Measurements from ENCODE around the gene TMEM220. TPM values are rescaled to one million over a fixed set of nuclear protein-coding genes. Genes with fewer than 3 reads are reported as not detected.

The TMEM220 gene
- total and polyA plus RNA-seq, 10 of the 15 experiments (the other 5 are each of a cell fraction or from before 2014, with no cell fraction given): 0.02 to 0.30 (median 0.06) TPM; not detected in 1

DNA sequence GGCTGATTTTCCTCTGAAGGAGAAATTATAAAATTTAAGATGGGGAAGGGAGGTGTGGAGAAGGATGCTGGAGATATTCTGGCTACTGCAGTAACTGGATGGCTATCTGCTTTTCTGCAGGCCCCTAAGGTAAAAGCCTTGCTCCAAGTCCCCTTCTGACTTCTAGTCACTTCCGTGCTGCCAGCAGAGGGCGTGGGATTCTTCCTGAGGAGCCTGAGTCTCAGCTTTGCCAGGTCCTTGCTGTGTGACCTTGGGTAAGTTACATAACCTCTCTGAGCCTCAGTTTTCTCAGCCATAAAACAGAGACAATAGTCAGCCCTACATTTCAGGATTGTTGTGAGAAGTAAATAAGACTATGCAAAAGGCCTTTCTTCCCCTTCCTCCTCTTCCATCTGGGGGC is 24.3 kb upstream of the TMEM220 start:
- no peak overlapping the region for H3K4me3 ChIP-seq
- no peaks in the 10 kb centered on the region for H3K4me1 ChIP-seq (ENCODE audit: control insufficient read depth, insufficient read depth, low read length)
- H3K27me3 ChIP-seq (replicated peaks in 1 of 2; ENCODE audit: control insufficient read depth in 2 of 2, insufficient read depth in 2 of 2, low read length in 1 of 2): no peaks in the 10 kb centered on the region
- ChIA-PET SMC1A (ENCODE audit: uncharacterized antibody, unreplicated experiment) (no interaction called here), CTCF (interaction anchor here (1.0 to 1.1 kb wide), 2 partner anchors 9 to 85 kb away, joined by 3 read pairs; no protein-coding TSS in a partner anchor), RAD21 (ENCODE audit: unreplicated experiment) (no interaction called here), POLR2A (no interaction called here)
- H3K9me3 ChIP-seq (replicated peaks; ENCODE audit: control insufficient read depth, insufficient read depth, low read length): no peaks in the 10 kb centered on the region
- H2AFZ ChIP-seq (ENCODE audit: control insufficient read depth, low read depth, low read length): no peak overlapping the region
- ATAC-seq: peak; percentile 48; the same call in 2 of the 3 replicates
- BruUV-seq (replicated peaks): no TSS peak
- H3K36me3 ChIP-seq (ENCODE audit: control insufficient read depth in 2 of 2, insufficient read depth in 2 of 2, low read length in 1 of 2): no peaks in the 10 kb centered on the region
- H3K4me2 ChIP-seq (ENCODE audit: control insufficient read depth, insufficient read depth): no peak overlapping the region
- in situ Hi-C loops (cut with MboI): no loop called here
- H3K9ac ChIP-seq (ENCODE audit: control insufficient read depth, insufficient read depth, low read length): no peak overlapping the region
- FAIRE-seq: no peak
- H3K79me2 ChIP-seq (ENCODE audit: control insufficient read depth, insufficient read depth, low read length): no peaks in the 10 kb centered on the region
- DNase-seq (ENCODE audit: low read depth, low spot score): no peak
- intact Hi-C loops (cut with micrococcal nuclease; ENCODE audit: unreplicated experiment): loop anchor here (5.0 kb wide), 1 partner anchor 93 kb away; no protein-coding TSS in a partner anchor
- H3K27ac ChIP-seq (ENCODE audit: control insufficient read depth, insufficient read depth): no peak overlapping the region
- 0% methylated on average over 2 of the region's 2 CpGs for WGBS (ENCODE audit: insufficient coverage, insufficient replicate concordance, low lambda C conversion rate, missing lambda C conversion rate)
- no peaks in the 10 kb centered on the region for H4K20me1 ChIP-seq (ENCODE audit: control insufficient read depth, insufficient read depth)
- TF ChIP-seq ZNF274 (IDR thresholded peaks at IDR 0.05; ENCODE audit: insufficient read depth, insufficient read length): no peak
- TF ChIP-seq DPF2 (IDR thresholded peaks at IDR 0.05): no peak
- no peak for TF ChIP-seq EP300 (IDR thresholded peaks at IDR 0.05; ENCODE audit: borderline replicate concordance in 1 of 2, control insufficient read depth in 1 of 2, low read depth in 2 of 2, low read length in 2 of 2)
- TF ChIP-seq SP1 (IDR thresholded peaks at IDR 0.05; ENCODE audit: low read depth, low read length): no peak
- peak; percentile 21; the same call in 1 of the 2 replicates for TF ChIP-seq SMC3 (IDR thresholded peaks at IDR 0.05; ENCODE audit: borderline replicate concordance, low read length)
- no peak for TF ChIP-seq STAT3 (IDR thresholded peaks at IDR 0.05; ENCODE audit: low read depth, low read length)
- no peak for TF ChIP-seq RCOR1 (conservative IDR thresholded peaks at IDR 0.05; ENCODE audit: low read depth, low read length)
- TF ChIP-seq, protein P1, sequence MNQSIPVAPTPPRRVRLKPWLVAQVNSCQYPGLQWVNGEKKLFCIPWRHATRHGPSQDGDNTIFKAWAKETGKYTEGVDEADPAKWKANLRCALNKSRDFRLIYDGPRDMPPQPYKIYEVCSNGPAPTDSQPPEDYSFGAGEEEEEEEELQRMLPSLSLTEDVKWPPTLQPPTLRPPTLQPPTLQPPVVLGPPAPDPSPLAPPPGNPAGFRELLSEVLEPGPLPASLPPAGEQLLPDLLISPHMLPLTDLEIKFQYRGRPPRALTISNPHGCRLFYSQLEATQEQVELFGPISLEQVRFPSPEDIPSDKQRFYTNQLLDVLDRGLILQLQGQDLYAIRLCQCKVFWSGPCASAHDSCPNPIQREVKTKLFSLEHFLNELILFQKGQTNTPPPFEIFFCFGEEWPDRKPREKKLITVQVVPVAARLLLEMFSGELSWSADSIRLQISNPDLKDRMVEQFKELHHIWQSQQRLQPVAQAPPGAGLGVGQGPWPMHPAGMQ (IDR thresholded peaks at IDR 0.05; ENCODE audit: borderline replicate concordance): no peak
- no peak for TF ChIP-seq ESRRA (IDR thresholded peaks at IDR 0.05; ENCODE audit: low read length)
- TF ChIP-seq SREBF1 (IDR thresholded peaks at IDR 0.05; ENCODE audit: low read length): no peak
- no peak for TF ChIP-seq NFYA (IDR thresholded peaks at IDR 0.05; ENCODE audit: borderline replicate concordance, low read depth, low read length)
- TF ChIP-seq IKZF2 (IDR thresholded peaks at IDR 0.05): no peak
- TF ChIP-seq EED (IDR thresholded peaks at IDR 0.05; ENCODE audit: low read depth): no peak
- TF ChIP-seq CBX5 (IDR thresholded peaks at IDR 0.05; ENCODE audit: low read depth): no peak
- TF ChIP-seq, protein P2, sequence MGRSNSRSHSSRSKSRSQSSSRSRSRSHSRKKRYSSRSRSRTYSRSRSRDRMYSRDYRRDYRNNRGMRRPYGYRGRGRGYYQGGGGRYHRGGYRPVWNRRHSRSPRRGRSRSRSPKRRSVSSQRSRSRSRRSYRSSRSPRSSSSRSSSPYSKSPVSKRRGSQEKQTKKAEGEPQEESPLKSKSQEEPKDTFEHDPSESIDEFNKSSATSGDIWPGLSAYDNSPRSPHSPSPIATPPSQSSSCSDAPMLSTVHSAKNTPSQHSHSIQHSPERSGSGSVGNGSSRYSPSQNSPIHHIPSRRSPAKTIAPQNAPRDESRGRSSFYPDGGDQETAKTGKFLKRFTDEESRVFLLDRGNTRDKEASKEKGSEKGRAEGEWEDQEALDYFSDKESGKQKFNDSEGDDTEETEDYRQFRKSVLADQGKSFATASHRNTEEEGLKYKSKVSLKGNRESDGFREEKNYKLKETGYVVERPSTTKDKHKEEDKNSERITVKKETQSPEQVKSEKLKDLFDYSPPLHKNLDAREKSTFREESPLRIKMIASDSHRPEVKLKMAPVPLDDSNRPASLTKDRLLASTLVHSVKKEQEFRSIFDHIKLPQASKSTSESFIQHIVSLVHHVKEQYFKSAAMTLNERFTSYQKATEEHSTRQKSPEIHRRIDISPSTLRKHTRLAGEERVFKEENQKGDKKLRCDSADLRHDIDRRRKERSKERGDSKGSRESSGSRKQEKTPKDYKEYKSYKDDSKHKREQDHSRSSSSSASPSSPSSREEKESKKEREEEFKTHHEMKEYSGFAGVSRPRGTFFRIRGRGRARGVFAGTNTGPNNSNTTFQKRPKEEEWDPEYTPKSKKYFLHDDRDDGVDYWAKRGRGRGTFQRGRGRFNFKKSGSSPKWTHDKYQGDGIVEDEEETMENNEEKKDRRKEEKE (IDR thresholded peaks at IDR 0.05): no peak
- no peak for TF ChIP-seq HDAC2 (IDR thresholded peaks at IDR 0.05)
- no peak for TF ChIP-seq TBL1XR1 (IDR thresholded peaks at IDR 0.05; ENCODE audit: low read depth, low read length)
- TF ChIP-seq SMARCA5 (IDR thresholded peaks at IDR 0.05): peak; percentile 79; the same call in 1 of the 2 replicates
- TF ChIP-seq ZZZ3 (IDR thresholded peaks at IDR 0.05; ENCODE audit: control insufficient read depth, insufficient read length, low read depth): no peak
- TF ChIP-seq, protein P3, sequence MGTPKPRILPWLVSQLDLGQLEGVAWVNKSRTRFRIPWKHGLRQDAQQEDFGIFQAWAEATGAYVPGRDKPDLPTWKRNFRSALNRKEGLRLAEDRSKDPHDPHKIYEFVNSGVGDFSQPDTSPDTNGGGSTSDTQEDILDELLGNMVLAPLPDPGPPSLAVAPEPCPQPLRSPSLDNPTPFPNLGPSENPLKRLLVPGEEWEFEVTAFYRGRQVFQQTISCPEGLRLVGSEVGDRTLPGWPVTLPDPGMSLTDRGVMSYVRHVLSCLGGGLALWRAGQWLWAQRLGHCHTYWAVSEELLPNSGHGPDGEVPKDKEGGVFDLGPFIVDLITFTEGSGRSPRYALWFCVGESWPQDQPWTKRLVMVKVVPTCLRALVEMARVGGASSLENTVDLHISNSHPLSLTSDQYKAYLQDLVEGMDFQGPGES (IDR thresholded peaks at IDR 0.05): no peak

Data from GM12878 (cell line).